Ectodermal cell (in vitro differentiated cells): Measurements from ENCODE around the gene DHRS4. TPM values are rescaled to one million over a fixed set of nuclear protein-coding genes. Genes with fewer than 3 reads are reported as not detected.

Experiments used
- H3K27ac ChIP-seq: 2 replicates; pipeline ENCODE4 v1.7.0; 2013; ENCODE audit warnings: mild to moderate bottlenecking, low read depth, low read length; ENCODE audit not compliant: insufficient read depth, poor library complexity, severe bottlenecking
- H3K27me3 ChIP-seq: 2 replicates; pipeline ENCODE4 v1.7.0; 2013; ENCODE audit warnings: mild to moderate bottlenecking, low read length; ENCODE audit not compliant: insufficient read depth, control insufficient read depth, poor library complexity, severe bottlenecking
- H3K36me3 ChIP-seq: one replicate; pipeline ENCODE4 v1.7.0; 2013; ENCODE audit warnings: low read length; ENCODE audit not compliant: control insufficient read depth, insufficient read depth
- H3K4me1 ChIP-seq: one replicate; pipeline ENCODE4 v1.7.0; 2013; ENCODE audit warnings: low read length; ENCODE audit not compliant: control insufficient read depth, insufficient read depth
- H3K4me3 ChIP-seq: 2 replicates; pipeline ENCODE4 v1.7.0; 2013; ENCODE audit warnings: low read depth, low read length, control low read depth; ENCODE audit not compliant: insufficient read depth
- H3K9me3 ChIP-seq: 2 replicates; pipeline ENCODE4 v1.7.0; 2013; ENCODE audit warnings: mild to moderate bottlenecking, low read length, moderate library complexity; ENCODE audit not compliant: control insufficient read depth
- WGBS, 2 experiments: methylation state at CpG; one replicate each; pipeline ENCODE4 v1.1.7; 2013; ENCODE audit warnings: missing lambda C conversion rate in 2 of 2; 5-methylcytosine and 5-hydroxymethylcytosine counted together
- polyA plus RNA-seq, 4 experiments: library from polyadenylated mRNA; stranded (reverse); fragments of 50-300 nt; gene quantifications; one replicate each; pipeline ENCODE4 v1.2.3, GENCODE V29; 2013

Gene DHRS4
- 21.5 TPM for polyA plus RNA-seq (2013, experiment 1 of 4)
- polyA plus RNA-seq (2013, experiment 2 of 4): 19.8 TPM
- 13.9 TPM for polyA plus RNA-seq (2013, experiment 3 of 4)
- 16.3 TPM for polyA plus RNA-seq (2013, experiment 4 of 4)

GRCh38 chr14:23953464-23954278 lies at the start of gene DHRS4:
TSS of gene DHRS4 (plus strand) at chr14:23953770. CDS start at chr14:23953789, 19 bp downstream.
- no peaks in the 10 kb centered on the region for H3K27me3 ChIP-seq
- H3K4me3 ChIP-seq: peak within 1 kb of the TSS; percentile 69
- no peaks in the 10 kb centered on the region for H3K9me3 ChIP-seq
- no peaks in the 10 kb centered on the region for H3K36me3 ChIP-seq
- WGBS, 2 experiments: 1% methylated on average over 44 of the region's 44 CpGs
- H3K27ac ChIP-seq: peak within 1 kb of the TSS; percentile 27
- H3K4me1 ChIP-seq: no peaks in the 10 kb centered on the region

- Histone ChIP-seq H3K4me1 (no peaks in the 10 kb centered on the region), H3K9me3 (no peaks in the 10 kb centered on the region), H3K4me3 (no peak overlapping the region), H3K36me3 (no peaks in the 10 kb centered on the region), H3K27me3 (no peaks in the 10 kb centered on the region), H3K27ac (no peak overlapping the region)
- 57 to 58% methylated on average over 7 of the region's 7 CpGs for WGBS, 2 experiments
These were observed 43.3 kb upstream of the DHRS4 start for GRCh38 chr14:23910101-23910875.

GRCh38 chr14:23910876-23911210 lies 42.7 kb upstream of the DHRS4 start:
- Histone ChIP-seq H3K4me3 (no peak overlapping the region), H3K27ac (no peak overlapping the region), H3K9me3 (no peaks in the 10 kb centered on the region), H3K27me3 (no peaks in the 10 kb centered on the region), H3K36me3 (no peaks in the 10 kb centered on the region), H3K4me1 (no peaks in the 10 kb centered on the region)
- WGBS, 2 experiments: 76 to 80% methylated on average over 3 of the region's 3 CpGs

GRCh38 chr14:23915559-23915958 lies 38.0 kb upstream of the DHRS4 start:
- no peak overlapping the region for H3K27ac ChIP-seq
- H3K4me3 ChIP-seq: no peak overlapping the region
- H3K9me3 ChIP-seq: no peaks in the 10 kb centered on the region
- H3K36me3 ChIP-seq: no peaks in the 10 kb centered on the region
- H3K4me1 ChIP-seq: no peaks in the 10 kb centered on the region
- H3K27me3 ChIP-seq: no peaks in the 10 kb centered on the region
- WGBS, 2 experiments: 83 to 87% methylated on average over 4 of the region's 4 CpGs

GRCh38 chr14:23916004-23916403 lies 37.6 kb upstream of the DHRS4 start:
- H3K9me3 ChIP-seq: no peaks in the 10 kb centered on the region
- H3K27ac ChIP-seq: no peak overlapping the region
- 87 to 96% methylated on average over 2 to 3 of the region's 3 CpGs for WGBS, 2 experiments
- H3K4me1 ChIP-seq: no peaks in the 10 kb centered on the region
- H3K36me3 ChIP-seq: no peaks in the 10 kb centered on the region
- no peaks in the 10 kb centered on the region for H3K27me3 ChIP-seq
- no peak overlapping the region for H3K4me3 ChIP-seq

- H3K4me1 ChIP-seq: no peaks in the 10 kb centered on the region
- WGBS, 2 experiments: 82 to 85% methylated on average over 5 of the region's 5 CpGs
These were observed 37.1 kb upstream of the DHRS4 start for GRCh38 chr14:23916446-23916845.

GRCh38 chr14:23922545-23922944 lies 31.0 kb upstream of the DHRS4 start:
- Histone ChIP-seq H3K36me3 (no peaks in the 10 kb centered on the region), H3K27me3 (no peaks in the 10 kb centered on the region), H3K9me3 (no peaks in the 10 kb centered on the region), H3K4me3 (no peak overlapping the region), H3K4me1 (no peaks in the 10 kb centered on the region), H3K27ac (no peak overlapping the region)
- 92 to 100% methylated on average over 1 of the region's 1 CpG for WGBS, 2 experiments

More at GRCh38 chr14:23916446-23916845, 37.1 kb upstream of the DHRS4 start:
- Histone ChIP-seq H3K36me3 (no peaks in the 10 kb centered on the region), H3K27me3 (no peaks in the 10 kb centered on the region), H3K9me3 (no peaks in the 10 kb centered on the region), H3K27ac (no peak overlapping the region), H3K4me3 (no peak overlapping the region)

GRCh38 chr14:23925523-23926075 lies 28.0 kb upstream of the DHRS4 start:
- no peak overlapping the region for H3K27ac ChIP-seq
- H3K4me1 ChIP-seq: no peaks in the 10 kb centered on the region
- H3K27me3 ChIP-seq: no peaks in the 10 kb centered on the region
- no peak overlapping the region for H3K4me3 ChIP-seq
- no peaks in the 10 kb centered on the region for H3K9me3 ChIP-seq
- 91 to 95% methylated on average over 7 of the region's 7 CpGs for whole genome bisulfite sequencing, 2 experiments
- H3K36me3 ChIP-seq: no peaks in the 10 kb centered on the region

GRCh38 chr14:23926543-23926942 lies 27.0 kb upstream of the DHRS4 start:
- no peaks in the 10 kb centered on the region for H3K36me3 ChIP-seq
- H3K4me3 ChIP-seq: no peak overlapping the region
- H3K27ac ChIP-seq: no peak overlapping the region
- H3K9me3 ChIP-seq: no peaks in the 10 kb centered on the region
- H3K4me1 ChIP-seq: no peaks in the 10 kb centered on the region
- WGBS, 2 experiments: 89 to 95% methylated on average over 11 of the region's 11 CpGs
- H3K27me3 ChIP-seq: no peaks in the 10 kb centered on the region

- no peak overlapping the region for H3K4me3 ChIP-seq
- WGBS, 2 experiments: 71 to 90% methylated on average over 3 to 5 of the region's 5 CpGs
- H3K27ac ChIP-seq: no peak overlapping the region
- H3K36me3 ChIP-seq: no peaks in the 10 kb centered on the region
- no peaks in the 10 kb centered on the region for H3K27me3 ChIP-seq
- no peaks in the 10 kb centered on the region for H3K4me1 ChIP-seq
- no peaks in the 10 kb centered on the region for H3K9me3 ChIP-seq
These were observed 24.4 kb upstream of the DHRS4 start for GRCh38 chr14:23929136-23929535.
